SIG-M5 treated with dmso at 0.1 percent for 504 hours (cell line): ENCODE results near the gene CEP112.

Source experiments
- DNase-seq: peaks from one replicate; lab custom pipeline; 2025; ENCODE audit not compliant: unreplicated experiment; lab: John Stamatoyannopoulos, UW

The CEP112 gene

GRCh38 chr17:66191593-66192377, at the start of gene CEP112:
CEP112 (minus strand) TSS chr17:66192133.
- DNase-seq = peak; percentile 65

- DNase-seq = no peak
Observed at GRCh38 chr17:66240630-66241029, 48.7 kb upstream of the CEP112 start.

GRCh38 chr17:66240013-66240412, 48.1 kb upstream of the CEP112 start:
- DNase-seq = no peak

GRCh38 chr17:66235377-66235994, 43.6 kb upstream of the CEP112 start:
- no peak for DNase-seq

- DNase-seq = no peak
Observed at GRCh38 chr17:66234611-66235010, 42.7 kb upstream of the CEP112 start.

GRCh38 chr17:66233023-66233753, 41.3 kb upstream of the CEP112 start:
- no peak for DNase-seq

GRCh38 chr17:66230922-66231591, 39.1 kb upstream of the CEP112 start:
- DNase-seq = peak; percentile 47

GRCh38 chr17:66229783-66230538, 38.0 kb upstream of the CEP112 start:
- no peak for DNase-seq

- DNase-seq = no peak
Observed at GRCh38 chr17:66228887-66229782, 37.2 kb upstream of the CEP112 start, which contains the start of gene APOH. APOH (minus strand) TSS chr17:66229415; CDS start chr17:66229379, 36 bp downstream.

- no peak for DNase-seq
Observed at GRCh38 chr17:66227212-66228045, 35.5 kb upstream of the CEP112 start.

GRCh38 chr17:66222798-66223350, 30.9 kb upstream of the CEP112 start:
- no peak for DNase-seq

- no peak for DNase-seq
Observed at GRCh38 chr17:66221755-66222530, 30.0 kb upstream of the CEP112 start.

GRCh38 chr17:66221343-66221742, 29.4 kb upstream of the CEP112 start:
- DNase-seq = no peak

- DNase-seq = no peak
Observed at GRCh38 chr17:66220079-66220835, 28.3 kb upstream of the CEP112 start.

GRCh38 chr17:66215529-66215911, 23.6 kb upstream of the CEP112 start:
- DNase-seq = no peak

GRCh38 chr17:66214884-66215528, 23.1 kb upstream of the CEP112 start:
- DNase-seq = no peak
